Activated naive CD8-positive, alpha-beta T cell treated with anti-CD3 and anti-CD28 coated beads for 36 hours (primary cell): ENCODE data around the gene CHML. TPM values are rescaled to one million over a fixed set of nuclear protein-coding genes. Genes with fewer than 3 reads are reported as not detected.
A peak's percentile ranks its signal among the peaks of the same experiment; 100 is the strongest.

Experiments used
- DNase-seq: peaks from one replicate; pipeline ENCODE4 v3.0.0; 2021
- H3K27ac Mint-ChIP-seq: one replicate; pipeline ENCODE4 v1.8.0; 2022; ENCODE audit warnings: mild to moderate bottlenecking, moderate library complexity, mixed read lengths
- H3K27me3 Mint-ChIP-seq: one replicate; pipeline ENCODE4 v1.8.0; 2022; ENCODE audit warnings: mild to moderate bottlenecking, mixed read lengths
- H3K36me3 Mint-ChIP-seq: one replicate; pipeline ENCODE4 v1.8.0; 2021; ENCODE audit warnings: mild to moderate bottlenecking, mixed read lengths
- H3K4me1 Mint-ChIP-seq: one replicate; pipeline ENCODE4 v1.8.0; 2021; ENCODE audit warnings: mixed read lengths
- H3K4me3 Mint-ChIP-seq: one replicate; pipeline ENCODE4 v1.8.0; 2022; ENCODE audit warnings: mild to moderate bottlenecking, moderate library complexity, mixed read lengths
- H3K9me3 Mint-ChIP-seq: one replicate; pipeline ENCODE4 v1.8.0; 2022; ENCODE audit warnings: mixed read lengths
- total RNA-seq, 2 experiments: library from RNA; stranded (reverse); gene quantifications; one replicate each; pipeline ENCODE4 v1.2.3, GENCODE V29; 2021

Gene CHML
- total RNA-seq, 2 experiments from 2014 or later = 24.3 to 27.6 TPM

- DNase-seq = no peak
- Mint-ChIP-seq H3K27me3 (no peaks in the 10 kb centered on the region), H3K9me3 (no peaks in the 10 kb centered on the region), H3K4me1 (peaks cover 16% of the 10 kb centered on the region), H3K4me3 (no peak overlapping the region), H3K27ac (no peak overlapping the region), H3K36me3 (peaks cover 6% of the 10 kb centered on the region)
These were observed 24.9 kb downstream of the CHML start for GRCh38 chr1:241615043-241615974.

- no peak overlapping the region for H3K4me3 Mint-ChIP-seq
- peaks cover 6% of the 10 kb centered on the region for H3K36me3 Mint-ChIP-seq
These were observed 25.6 kb downstream of the CHML start for GRCh38 chr1:241614572-241614971.

GRCh38 chr1:241614144-241614543 is 26.0 kb downstream of the CHML start:
- H3K36me3 Mint-ChIP-seq = peaks cover 6% of the 10 kb centered on the region
- H3K27me3 Mint-ChIP-seq = no peaks in the 10 kb centered on the region
- H3K9me3 Mint-ChIP-seq = no peaks in the 10 kb centered on the region
- no peak overlapping the region for H3K4me3 Mint-ChIP-seq
- DNase-seq = no peak
- H3K4me1 Mint-ChIP-seq = peaks cover 16% of the 10 kb centered on the region
- no peak overlapping the region for H3K27ac Mint-ChIP-seq

More at GRCh38 chr1:241614572-241614971, 25.6 kb downstream of the CHML start:
- H3K27me3 Mint-ChIP-seq = no peaks in the 10 kb centered on the region
- H3K9me3 Mint-ChIP-seq = no peaks in the 10 kb centered on the region
- H3K27ac Mint-ChIP-seq = no peak overlapping the region
- DNase-seq = no peak
- peaks cover 16% of the 10 kb centered on the region for H3K4me1 Mint-ChIP-seq

GRCh38 chr1:241612533-241613477 is 27.4 kb downstream of the CHML start:
- Mint-ChIP-seq H3K4me1 (peaks cover 16% of the 10 kb centered on the region), H3K36me3 (peaks cover 6% of the 10 kb centered on the region), H3K27me3 (no peaks in the 10 kb centered on the region), H3K4me3 (no peak overlapping the region), H3K9me3 (no peaks in the 10 kb centered on the region), H3K27ac (peak overlapping the region; percentile 1)
- DNase-seq = no peak

GRCh38 chr1:241611736-241612135 is 28.4 kb downstream of the CHML start:
- DNase-seq = no peak
- no peak overlapping the region for H3K27ac Mint-ChIP-seq
- H3K4me3 Mint-ChIP-seq = no peak overlapping the region
- peaks cover 16% of the 10 kb centered on the region for H3K4me1 Mint-ChIP-seq
- H3K9me3 Mint-ChIP-seq = no peaks in the 10 kb centered on the region
- no peaks in the 10 kb centered on the region for H3K27me3 Mint-ChIP-seq
- H3K36me3 Mint-ChIP-seq = peaks cover 6% of the 10 kb centered on the region

- Mint-ChIP-seq H3K4me3 (no peak overlapping the region), H3K36me3 (peaks cover 6% of the 10 kb centered on the region), H3K9me3 (no peaks in the 10 kb centered on the region), H3K27ac (no peak overlapping the region), H3K4me1 (peaks cover 16% of the 10 kb centered on the region), H3K27me3 (no peaks in the 10 kb centered on the region)
- no peak for DNase-seq
These were observed 29.1 kb downstream of the CHML start for GRCh38 chr1:241611063-241611462.

- H3K36me3 Mint-ChIP-seq = peaks cover 6% of the 10 kb centered on the region
- H3K4me3 Mint-ChIP-seq = no peak overlapping the region
- no peak overlapping the region for H3K27ac Mint-ChIP-seq
These were observed 29.9 kb downstream of the CHML start for GRCh38 chr1:241610056-241610815.

GRCh38 chr1:241608379-241609033 is 31.7 kb downstream of the CHML start:
- H3K36me3 Mint-ChIP-seq = peaks cover 6% of the 10 kb centered on the region
- no peak overlapping the region for H3K4me3 Mint-ChIP-seq
- no peak for DNase-seq
- H3K4me1 Mint-ChIP-seq = peaks cover 6% of the 10 kb centered on the region
- H3K27ac Mint-ChIP-seq = no peak overlapping the region
- H3K9me3 Mint-ChIP-seq = no peaks in the 10 kb centered on the region
- no peaks in the 10 kb centered on the region for H3K27me3 Mint-ChIP-seq

More at GRCh38 chr1:241610056-241610815, 29.9 kb downstream of the CHML start:
- no peak for DNase-seq
- H3K4me1 Mint-ChIP-seq = peaks cover 16% of the 10 kb centered on the region
- H3K27me3 Mint-ChIP-seq = no peaks in the 10 kb centered on the region
- H3K9me3 Mint-ChIP-seq = no peaks in the 10 kb centered on the region

GRCh38 chr1:241607497-241607896 is 32.7 kb downstream of the CHML start:
- H3K9me3 Mint-ChIP-seq = no peaks in the 10 kb centered on the region
- no peak overlapping the region for H3K4me3 Mint-ChIP-seq
- no peaks in the 10 kb centered on the region for H3K4me1 Mint-ChIP-seq
- no peaks in the 10 kb centered on the region for H3K27me3 Mint-ChIP-seq
- H3K36me3 Mint-ChIP-seq = peaks cover 8% of the 10 kb centered on the region
- no peak overlapping the region for H3K27ac Mint-ChIP-seq
- DNase-seq = no peak

GRCh38 chr1:241606544-241606943 is 33.6 kb downstream of the CHML start:
- Mint-ChIP-seq H3K36me3 (peaks cover 9% of the 10 kb centered on the region), H3K27me3 (no peaks in the 10 kb centered on the region), H3K4me1 (no peaks in the 10 kb centered on the region), H3K9me3 (no peaks in the 10 kb centered on the region), H3K4me3 (no peak overlapping the region), H3K27ac (no peak overlapping the region)
- no peak for DNase-seq

GRCh38 chr1:241605146-241605805 is 34.9 kb downstream of the CHML start:
- peaks cover 9% of the 10 kb centered on the region for H3K36me3 Mint-ChIP-seq
- H3K27ac Mint-ChIP-seq = no peak overlapping the region
- no peak overlapping the region for H3K4me3 Mint-ChIP-seq
- no peaks in the 10 kb centered on the region for H3K27me3 Mint-ChIP-seq
- H3K9me3 Mint-ChIP-seq = no peaks in the 10 kb centered on the region
- no peaks in the 10 kb centered on the region for H3K4me1 Mint-ChIP-seq
- DNase-seq = no peak

- H3K36me3 Mint-ChIP-seq = peaks cover 9% of the 10 kb centered on the region
- H3K27ac Mint-ChIP-seq = no peak overlapping the region
These were observed 36.4 kb downstream of the CHML start for GRCh38 chr1:241603731-241604245.

GRCh38 chr1:241600496-241600901 is 39.7 kb downstream of the CHML start:
- Mint-ChIP-seq H3K27me3 (no peaks in the 10 kb centered on the region), H3K4me1 (no peaks in the 10 kb centered on the region), H3K4me3 (no peak overlapping the region), H3K27ac (no peak overlapping the region), H3K9me3 (no peaks in the 10 kb centered on the region), H3K36me3 (peaks cover 12% of the 10 kb centered on the region)
- no peak for DNase-seq

More at GRCh38 chr1:241603731-241604245, 36.4 kb downstream of the CHML start:
- Mint-ChIP-seq H3K27me3 (no peaks in the 10 kb centered on the region), H3K9me3 (no peaks in the 10 kb centered on the region), H3K4me1 (no peaks in the 10 kb centered on the region), H3K4me3 (no peak overlapping the region)
- no peak for DNase-seq
